NCI-H82 (cell line): ENCODE measurements around the gene NECTIN3.
A peak's percentile ranks its signal among the peaks of the same experiment; 100 is the strongest.

Experiments
- DNase-seq: peaks from one replicate; lab custom pipeline; 2025; lab: John Stamatoyannopoulos, UW

Gene NECTIN3

DNA sequence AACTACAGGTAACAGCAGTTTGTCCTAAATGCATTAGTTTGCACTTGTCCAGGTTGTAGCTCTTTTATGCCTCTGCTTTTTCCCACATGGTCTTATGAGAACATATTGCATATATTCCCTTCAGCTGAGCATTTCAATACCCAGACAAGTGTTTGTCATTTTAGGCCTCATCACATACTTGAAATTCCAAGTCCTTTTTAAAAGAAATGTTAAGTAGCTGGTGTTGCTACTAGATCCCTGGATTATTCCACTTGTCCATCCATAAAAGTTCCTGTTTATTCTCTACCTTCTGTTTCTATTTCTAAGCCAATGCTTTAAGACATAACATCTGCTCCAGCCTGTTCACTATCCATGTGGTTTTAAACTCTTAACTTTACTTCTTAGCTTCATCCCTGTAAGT lies 128.4 kb downstream of the NECTIN3 start:
- peak; percentile 62 for DNase-seq

DNA sequence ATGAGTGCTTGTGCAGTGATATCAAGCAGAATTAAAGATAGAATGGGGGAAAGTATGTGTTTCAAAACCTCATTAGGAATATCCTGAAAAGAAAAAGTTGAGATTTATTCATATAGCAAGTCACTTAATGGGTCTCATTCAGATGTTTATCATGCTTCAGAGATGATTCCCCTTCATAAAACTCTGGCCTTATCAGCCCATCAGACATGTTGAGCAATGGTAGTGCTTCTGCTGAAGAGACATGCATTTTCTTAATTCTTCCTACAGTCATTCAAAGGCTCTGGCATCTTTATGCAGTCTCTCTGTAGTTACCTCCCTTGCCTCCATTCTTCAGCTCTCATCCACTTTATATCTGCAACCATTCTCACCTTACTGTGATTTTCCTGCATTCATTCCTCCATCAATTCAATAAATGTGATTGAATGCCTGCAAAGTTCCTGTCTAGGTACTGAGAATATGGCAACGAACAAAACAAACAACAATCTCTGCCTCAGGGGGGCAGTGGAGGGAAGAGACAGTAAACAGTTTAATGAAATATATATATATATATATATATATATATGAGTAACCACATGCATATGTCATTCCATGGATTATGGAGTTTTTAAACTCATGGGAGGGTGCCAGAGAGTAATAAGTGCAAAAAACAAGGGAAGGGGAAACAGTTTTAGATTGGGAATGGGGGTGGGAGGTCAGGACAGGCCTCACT lies 138.5 kb downstream of the NECTIN3 start:
- DNase-seq, result no peak

GRCh38 chr3:111210866-111211564 lies 139.4 kb downstream of the NECTIN3 start:
- DNase-seq, result peak; percentile 79

DNA sequence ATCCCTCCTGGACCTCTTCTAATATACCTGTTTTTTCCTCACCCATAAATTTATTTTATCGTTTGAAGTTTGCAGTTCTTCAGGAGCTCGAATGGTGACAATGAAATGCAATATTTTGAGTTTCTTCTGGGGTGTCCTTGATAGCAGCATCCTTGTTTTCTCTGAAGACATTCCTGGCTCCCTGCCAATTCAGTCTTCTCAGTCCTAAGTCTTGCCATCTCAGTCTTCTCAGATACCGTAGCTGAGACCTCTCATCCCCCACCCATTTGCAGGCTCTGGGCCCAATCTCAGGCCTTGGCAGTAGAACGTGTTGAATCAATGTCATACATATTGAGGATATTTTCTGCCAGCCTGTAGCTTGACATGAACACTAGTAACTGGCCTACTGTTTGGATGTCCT lies 140.9 kb downstream of the NECTIN3 start:
- DNase-seq, result no peak

GRCh38 chr3:111215481-111215880 lies 143.9 kb downstream of the NECTIN3 start:
- no peak for DNase-seq

DNA sequence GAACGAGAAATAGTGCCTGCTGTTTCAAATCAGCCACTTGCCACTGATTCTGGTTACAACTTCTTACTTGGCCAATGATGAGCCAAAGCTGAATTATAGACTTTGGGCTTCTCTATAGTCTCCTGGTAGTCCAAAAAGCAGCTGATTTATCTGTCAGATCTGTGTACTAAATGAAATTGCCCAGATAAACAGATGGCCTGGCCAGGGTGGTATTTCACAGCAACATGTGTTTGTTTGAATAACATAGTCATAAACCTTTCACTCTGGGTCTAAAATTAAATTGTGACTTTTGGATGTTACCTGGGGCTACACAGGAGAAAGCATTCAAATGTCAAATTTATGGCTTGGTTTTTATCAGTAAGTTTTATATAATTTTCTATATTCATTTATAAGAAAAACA lies 147.0 kb downstream of the NECTIN3 start:
- DNase-seq, result no peak

GRCh38 chr3:111227216-111227615 lies 155.6 kb downstream of the NECTIN3 start:
- DNase-seq, result no peak

DNA sequence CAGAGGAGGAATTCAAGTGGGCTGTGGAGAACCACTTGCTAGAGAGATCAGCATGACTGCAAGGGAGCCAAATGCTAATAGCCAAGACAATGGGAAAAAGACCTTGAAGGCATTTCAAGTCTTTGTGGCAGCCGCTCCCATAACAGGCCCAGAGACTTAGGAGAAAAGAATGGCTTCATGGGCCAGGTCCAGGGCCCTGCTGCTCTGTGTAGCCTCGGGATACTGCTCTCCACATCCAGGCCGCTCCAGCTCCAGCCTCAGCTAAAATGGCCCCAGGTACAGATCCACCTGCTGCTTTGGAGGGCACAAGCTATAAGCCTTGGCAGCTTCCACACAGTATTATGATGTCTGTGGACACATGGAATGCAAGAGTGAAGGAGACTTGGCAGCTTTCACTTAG lies 157.7 kb downstream of the NECTIN3 start:
- DNase-seq, result no peak

- DNase-seq, result no peak
These were observed 165.5 kb downstream of the NECTIN3 start for GRCh38 chr3:111236836-111237713.

GRCh38 chr3:111237946-111238345 lies 166.3 kb downstream of the NECTIN3 start:
- DNase-seq, result no peak

DNA sequence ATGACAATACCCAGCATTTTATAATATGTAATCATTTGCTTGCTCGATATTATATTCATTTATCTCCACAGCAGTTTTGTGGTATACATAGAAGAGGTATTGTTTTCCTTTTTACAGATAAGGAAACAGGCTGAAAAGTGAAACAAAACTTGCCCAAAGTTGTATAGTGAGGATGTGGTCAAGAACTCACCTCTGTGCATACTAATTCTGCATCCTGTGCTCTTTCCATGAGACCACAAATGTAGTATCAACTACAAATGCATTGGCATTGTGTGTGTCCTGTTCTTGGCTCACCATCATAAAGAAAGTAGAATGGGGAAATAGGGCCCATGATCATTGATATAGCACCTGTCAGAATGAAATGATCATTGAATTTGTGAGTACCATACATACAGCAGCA lies 167.3 kb downstream of the NECTIN3 start:
- no peak for DNase-seq

- no peak for DNase-seq
These were observed 170.3 kb downstream of the NECTIN3 start for GRCh38 chr3:111241960-111242359.
